CD4-positive, alpha-beta T cell treated with Interleukin-17A for 4 hours (primary cell): Measurements from ENCODE around the gene C1orf56.

Source experiments
- DNase-seq: peaks from one replicate; pipeline ENCODE4 v3.0.0-alpha.2; 2020; ENCODE audit warnings: mixed read lengths

Gene C1orf56, protein sequence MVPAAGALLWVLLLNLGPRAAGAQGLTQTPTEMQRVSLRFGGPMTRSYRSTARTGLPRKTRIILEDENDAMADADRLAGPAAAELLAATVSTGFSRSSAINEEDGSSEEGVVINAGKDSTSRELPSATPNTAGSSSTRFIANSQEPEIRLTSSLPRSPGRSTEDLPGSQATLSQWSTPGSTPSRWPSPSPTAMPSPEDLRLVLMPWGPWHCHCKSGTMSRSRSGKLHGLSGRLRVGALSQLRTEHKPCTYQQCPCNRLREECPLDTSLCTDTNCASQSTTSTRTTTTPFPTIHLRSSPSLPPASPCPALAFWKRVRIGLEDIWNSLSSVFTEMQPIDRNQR

DNA sequence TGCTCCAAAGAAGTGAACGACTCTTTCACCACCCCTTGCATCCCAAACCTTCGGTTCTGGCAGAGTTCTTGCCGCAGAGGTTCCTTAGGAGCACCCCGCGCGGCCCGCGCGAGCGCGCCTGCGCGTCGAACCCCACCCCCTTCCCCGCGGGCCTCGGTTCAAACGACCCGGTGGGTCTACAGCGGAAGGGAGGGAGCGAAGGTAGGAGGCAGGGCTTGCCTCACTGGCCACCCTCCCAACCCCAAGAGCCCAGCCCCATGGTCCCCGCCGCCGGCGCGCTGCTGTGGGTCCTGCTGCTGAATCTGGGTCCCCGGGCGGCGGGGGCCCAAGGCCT is at the start of gene C1orf56:
Gene C1orf56 (plus strand): TSS at position 161 of the 334 bp plus-strand sequence. CDS start 97 bp downstream, at position 258.
- DNase-seq = peak; percentile 76

DNA sequence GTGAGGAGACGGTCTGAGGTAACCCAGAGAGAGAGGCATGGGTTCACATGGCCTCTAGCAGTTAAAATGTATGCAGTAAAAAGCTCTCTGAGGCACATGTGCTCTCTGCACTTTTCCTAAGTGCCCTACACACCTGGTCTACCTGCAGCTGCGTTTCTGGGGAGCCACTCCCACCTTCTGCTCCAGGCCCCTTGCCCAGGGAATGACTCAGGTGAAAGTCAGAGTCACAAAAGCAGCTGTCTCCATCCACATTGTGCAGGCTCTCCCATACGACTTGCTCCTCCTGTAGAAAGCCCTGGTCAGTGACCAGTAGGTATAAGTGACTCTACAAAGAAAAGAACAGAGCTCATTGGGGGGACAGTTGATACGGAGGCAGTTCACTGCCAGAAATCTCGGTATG is 49.6 kb upstream of the C1orf56 start:
- no peak for DNase-seq

DNA sequence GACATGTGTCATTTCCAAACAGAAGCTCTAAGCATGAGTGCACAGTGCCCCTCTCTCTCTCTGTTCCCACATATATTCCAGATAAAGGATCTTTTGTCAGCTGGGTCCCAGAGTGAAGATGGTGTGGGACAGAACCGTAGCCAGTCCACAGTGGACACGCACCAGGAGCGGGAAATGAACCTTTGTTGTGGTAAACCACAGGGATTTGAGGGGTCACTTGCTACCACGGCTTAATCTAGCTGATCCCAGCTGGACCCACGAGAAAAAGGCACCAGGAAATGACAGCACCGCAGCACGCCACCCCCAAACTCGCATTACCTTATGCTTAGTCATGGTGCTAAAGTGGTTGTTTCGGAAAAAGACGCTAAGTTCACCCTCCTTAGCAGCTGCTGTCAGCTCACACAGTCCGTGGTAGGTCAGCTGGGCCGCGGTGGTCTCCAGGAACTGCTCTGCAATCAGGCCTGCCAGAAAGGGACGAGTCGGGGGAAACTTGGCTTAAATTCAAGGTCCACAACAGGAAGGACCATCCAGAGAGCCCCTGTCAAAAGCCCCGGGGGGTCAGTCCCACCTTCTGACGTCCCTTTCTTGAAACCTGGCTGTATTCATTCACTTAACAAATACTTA is 48.4 kb upstream of the C1orf56 start:
- DNase-seq = no peak

DNA sequence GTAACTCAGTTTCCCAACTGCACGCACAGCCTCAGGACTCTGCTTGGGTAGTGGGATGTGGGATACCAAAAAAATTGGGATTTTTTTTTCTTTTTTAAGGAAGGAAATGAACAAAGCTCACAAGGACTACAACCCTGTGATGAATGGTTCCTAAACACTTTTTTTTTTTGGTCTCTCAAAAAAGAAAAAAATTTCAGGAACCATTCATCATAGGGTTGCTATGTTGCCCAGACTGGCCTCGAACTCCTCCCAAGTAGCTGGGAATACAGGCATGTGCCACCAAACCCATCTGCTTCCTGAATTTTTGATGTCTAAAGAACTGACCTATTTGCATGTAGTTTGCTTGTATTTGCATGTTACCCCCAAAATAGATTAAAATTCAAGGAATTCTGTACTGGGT is 47.6 kb upstream of the C1orf56 start:
- no peak for DNase-seq

DNA sequence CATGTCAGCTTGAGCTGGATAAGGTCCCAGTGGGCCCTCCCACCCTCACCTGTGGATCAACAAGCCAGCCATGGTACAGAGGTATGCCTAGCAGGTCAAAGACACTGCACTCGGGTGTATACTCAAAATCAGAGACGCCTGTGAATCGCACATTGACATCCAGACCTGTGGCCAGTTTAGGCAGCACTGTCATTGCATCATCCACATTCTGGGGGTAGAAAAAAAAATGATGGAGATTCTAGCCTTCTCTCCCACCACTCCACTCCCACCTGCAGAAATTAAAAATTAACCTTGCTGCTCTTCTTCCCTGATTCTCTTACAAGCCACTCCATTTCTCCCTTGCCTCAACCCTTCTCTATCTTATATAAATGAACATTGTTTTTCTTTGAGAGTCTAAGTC is 47.1 kb upstream of the C1orf56 start:
- DNase-seq = no peak

DNA sequence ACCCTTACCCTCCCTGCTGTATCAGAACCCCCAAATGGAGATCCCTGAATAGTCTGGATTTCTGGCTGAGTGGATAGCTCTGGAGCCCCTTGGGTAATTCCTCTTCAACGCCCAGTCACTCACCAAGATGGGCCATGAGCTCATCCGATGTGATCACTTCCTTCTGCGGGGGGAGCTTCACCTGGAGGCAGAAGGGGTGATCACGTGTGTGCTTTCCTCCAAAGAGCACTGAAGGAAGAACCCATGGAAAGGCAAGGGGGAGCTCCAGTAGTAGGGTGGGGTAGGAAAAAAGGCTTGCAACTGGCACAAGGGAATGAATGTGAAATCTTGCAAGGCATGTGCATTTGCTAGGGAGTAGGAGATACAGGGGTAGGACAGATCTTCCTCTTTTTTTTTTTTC is 45.9 kb upstream of the C1orf56 start:
- DNase-seq = no peak

DNA sequence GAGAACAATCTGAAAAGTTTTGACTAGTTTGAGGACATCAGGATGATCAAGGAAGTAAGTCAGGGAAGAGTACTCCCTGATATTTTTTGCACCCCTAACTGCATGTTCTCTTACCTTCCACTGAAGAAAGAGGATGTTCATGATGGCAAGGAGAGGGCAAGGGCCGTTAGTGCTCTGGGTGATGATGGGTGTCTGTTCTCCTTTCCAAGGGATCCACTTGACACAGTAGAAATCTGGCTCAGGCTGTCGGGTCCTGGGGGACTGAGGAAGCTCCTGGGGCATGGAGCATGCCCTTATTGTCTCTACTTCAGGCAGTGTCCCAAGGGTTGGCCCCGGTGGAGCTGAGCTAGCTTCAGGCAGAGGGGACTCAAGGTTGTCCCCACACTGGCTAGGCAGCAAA is 45.5 kb upstream of the C1orf56 start:
- no peak for DNase-seq

DNA sequence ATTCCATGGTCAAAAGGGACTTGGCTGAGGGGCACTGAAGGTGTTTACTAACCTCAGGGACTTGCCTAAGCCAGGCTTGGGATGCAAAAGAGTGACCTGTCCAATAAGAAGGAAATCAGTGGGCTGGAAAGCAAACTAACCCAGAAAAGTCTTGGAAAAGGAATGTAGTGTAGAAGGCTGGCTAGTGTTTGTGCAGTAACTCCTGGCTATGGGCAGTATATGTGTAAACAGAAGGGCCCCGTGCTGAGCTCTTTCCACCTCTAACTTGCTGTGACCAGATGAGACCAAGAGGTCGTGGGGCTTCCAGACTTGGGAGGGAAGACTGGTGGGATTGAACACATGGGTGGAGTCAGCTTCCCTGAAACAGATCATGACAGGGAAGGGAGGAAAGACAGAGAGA is 44.9 kb upstream of the C1orf56 start:
- no peak for DNase-seq

DNA sequence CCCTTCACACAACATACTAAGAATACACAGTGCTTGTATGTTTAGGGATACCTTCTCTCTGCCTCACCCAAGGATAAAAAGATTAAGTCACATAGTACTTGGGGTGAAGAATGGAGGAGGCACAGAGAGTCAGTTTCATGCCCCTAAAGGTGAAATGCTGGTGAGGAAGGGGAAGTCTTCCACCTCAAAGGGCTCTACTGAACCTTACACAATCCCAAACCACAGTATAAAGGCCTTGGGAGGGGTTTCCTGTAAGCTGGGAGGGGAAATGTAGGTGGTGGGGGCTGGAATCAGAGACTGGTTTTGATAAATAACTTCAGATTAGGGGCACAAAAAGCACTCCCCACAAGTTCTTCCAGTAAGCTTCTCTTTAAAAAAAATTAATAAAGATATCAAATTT is 44.4 kb upstream of the C1orf56 start:
- DNase-seq = peak; percentile 43

DNA sequence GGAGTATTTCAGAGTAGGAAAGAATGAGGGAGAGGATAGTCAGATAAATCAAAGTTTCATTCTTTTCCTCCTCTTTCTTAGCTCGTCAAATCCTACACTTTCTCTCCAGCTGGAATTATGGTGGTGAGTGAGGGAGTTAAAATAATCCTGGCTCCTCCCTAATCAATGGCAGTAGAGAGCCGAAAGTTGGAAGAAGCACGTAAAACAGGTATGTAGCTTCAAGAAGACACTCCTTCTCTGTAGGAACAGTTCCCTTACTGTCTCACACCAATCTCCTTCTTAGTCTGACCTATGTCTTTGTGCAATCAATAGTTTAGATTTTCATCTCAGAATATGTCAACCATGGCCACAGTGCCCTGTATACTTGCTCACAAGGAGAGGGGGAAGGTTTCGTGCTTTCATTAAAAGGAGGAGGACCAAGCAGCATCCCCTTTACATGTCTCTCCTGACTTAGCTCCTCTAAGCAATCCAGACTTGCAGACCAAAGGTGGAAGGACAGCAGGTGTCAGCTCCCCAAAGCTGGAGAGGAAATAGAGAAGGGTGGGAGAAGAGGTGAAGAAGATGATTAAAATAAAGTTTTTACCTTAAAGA is 41.7 kb upstream of the C1orf56 start:
- DNase-seq = no peak

DNA sequence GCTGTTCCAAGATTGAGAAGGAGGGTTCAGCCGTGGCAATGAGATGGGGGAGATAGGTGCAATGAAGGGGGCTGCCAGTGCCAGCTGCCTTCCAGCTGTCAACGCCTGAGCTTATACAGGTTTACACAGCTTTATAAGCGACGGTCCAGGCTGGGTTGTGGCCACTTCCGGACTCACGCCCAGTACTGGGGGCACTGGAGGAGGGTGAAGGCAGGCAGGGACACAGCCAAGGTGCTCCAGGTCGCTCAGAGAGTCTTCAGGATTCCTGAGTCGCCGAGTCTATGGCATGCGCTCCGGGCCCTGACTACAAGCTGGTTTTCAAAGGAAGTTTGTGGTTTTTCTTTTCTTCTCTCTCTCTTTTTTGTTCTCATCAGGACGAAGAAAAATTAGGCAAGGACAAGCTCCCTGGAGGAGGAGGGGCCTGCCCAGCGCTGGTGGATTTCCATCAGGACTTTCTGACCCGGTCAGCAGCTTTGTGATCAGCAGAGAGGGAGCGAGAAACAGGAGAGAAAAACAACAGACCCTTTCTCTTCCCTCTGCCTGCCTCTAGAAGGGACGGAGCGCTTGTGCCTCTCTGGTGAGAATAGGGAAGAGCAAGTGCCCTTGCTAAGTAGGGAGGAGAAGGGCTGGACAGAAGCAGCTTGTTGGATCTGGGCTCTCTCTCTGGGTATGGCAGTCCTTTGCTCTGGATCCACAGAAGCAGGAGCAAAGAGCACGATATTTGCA is 41.1 kb upstream of the C1orf56 start, which contains the start of gene MINDY1:
Gene MINDY1 (minus strand): TSS at position 576 of the 726 bp plus-strand sequence. CDS start 4,285 bp downstream, outside the sequence.
- DNase-seq = peak; percentile 41

DNA sequence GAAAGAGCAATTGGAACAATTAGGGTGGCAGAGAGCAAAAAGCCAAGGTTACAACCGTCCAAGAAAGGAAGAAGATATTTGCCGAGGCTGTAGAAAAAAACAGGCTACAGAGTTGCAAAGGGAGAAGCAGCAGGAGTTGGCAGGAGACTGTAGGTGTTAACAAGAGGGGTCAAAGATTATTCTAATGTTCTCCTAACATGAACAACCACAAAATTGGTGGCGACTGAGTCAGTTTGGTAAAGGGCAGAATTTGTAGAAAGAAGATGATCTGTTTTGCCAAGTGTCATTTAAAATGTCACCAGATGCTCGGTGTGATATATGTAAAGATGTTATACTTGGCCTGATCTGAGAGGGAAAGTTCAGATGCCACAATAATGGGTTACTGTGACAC is 39.7 kb upstream of the C1orf56 start:
- DNase-seq = no peak

DNA sequence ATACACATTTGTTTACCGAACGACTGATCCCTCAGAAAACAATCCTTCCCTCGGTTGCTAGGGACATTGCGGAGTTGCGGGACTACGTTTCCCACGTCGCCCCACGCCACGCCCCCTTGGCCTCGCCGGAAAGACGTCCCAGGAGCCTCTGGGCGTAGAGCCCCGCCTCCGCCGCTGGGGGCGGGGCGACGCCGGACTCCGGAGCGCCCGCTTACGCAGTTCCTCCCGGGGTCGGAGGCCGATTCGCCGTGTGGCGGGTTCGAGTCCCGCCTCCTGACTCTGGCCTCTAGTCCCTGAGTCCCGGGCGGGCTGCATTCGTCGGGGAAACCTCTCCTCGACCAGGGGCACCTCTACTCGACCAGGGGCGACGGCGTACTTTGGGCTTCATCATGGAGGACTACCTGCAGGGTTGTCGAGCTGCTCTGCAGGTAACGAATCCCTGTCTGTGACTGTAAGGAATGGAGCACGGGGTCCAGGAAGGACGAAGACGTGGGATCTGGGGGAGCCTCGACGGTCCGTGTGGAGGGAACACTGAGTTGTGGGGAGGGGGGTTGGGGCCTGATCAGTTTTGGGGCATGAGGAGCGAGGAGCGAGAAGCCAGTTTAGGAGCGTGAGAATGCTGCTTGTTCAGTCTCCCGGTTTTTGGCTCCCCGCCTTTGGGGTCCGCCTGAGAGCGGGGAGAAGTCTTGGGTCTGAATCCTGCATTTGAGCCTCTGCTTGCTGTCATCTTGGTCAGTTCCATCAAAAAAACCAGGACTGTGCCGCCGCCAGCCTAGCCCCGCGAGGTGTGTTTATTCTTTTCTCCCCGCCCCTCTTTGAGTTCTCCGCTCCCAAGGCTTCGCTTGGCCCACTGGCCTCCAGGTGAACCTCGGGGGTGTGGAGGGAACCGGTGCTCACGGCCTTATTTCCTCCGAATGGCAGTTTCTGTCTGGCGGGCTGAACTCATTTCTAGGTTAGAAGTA is 39.0 kb upstream of the C1orf56 start, which contains the start of gene PRUNE1:
Gene PRUNE1 (plus strand): TSS at position 206 of the 962 bp plus-strand sequence. CDS start 184 bp downstream, at position 390.
- DNase-seq = peak; percentile 98

DNA sequence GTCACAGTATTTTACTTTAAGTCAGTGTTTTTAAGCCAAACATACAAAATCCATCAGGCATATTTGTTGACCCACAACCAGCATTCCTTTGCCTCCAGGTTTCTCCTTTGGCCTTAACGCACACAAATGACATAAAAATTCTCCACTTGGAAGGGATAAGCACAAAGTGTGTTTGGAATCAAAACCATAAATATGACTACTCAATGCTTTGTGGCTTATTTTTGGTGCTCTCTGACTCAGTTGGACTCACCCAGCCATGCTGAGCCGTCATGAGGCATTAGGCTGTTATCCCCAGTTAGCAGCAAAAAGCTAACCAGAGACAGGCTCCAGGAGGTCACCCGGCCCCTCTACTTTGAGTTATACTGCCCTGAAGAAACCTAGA is 38.4 kb upstream of the C1orf56 start:
- no peak for DNase-seq

DNA sequence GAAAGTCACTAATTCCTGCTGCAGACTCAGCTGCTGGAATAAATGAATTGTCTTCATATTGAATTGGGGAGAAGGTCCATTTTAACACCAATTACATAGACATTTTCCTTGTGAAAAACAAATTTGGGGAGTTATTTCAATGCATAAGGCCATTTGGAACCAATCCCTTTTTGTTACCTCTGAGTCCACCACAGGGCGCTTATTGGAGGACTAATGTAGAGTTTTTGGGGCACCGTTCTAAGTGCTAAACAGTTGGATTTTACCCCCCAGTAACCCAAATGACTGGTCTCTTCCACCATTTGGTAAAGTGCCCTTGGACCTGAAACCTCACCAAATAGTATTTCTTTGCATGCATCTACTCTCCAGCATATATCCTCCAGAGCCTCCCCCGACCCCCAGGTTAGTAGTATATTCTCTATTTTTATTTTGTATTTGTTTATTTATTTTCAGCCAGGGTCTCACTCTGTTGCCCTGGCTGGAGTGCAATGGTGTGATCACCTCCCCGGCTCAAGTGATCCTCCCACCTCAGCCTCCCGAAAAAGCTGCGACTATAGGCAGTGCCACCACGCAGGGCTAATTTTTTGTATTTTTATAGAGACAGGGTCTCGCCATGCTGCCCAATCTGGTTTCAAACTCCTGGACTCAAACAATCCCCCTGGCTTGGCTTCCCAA is 37.7 kb upstream of the C1orf56 start:
- DNase-seq = no peak

DNA sequence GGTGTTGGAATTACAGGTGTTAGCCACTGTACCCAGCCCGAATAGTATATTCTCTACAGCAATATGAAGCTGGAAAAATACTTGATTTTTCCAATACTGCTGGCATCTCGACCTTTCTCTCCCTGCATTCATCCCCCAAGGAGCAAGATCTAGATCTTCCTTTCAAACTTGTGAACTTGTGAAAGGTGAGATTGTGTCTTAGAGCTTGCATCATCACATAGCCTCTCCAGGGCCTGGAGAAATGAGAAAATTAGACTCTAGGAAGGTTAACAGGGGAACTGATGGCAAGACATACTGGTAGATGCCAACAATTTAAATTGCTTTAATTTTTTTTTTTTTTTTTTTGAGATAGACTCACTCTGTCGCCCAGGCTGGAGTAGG is 37.2 kb upstream of the C1orf56 start:
- no peak for DNase-seq

DNA sequence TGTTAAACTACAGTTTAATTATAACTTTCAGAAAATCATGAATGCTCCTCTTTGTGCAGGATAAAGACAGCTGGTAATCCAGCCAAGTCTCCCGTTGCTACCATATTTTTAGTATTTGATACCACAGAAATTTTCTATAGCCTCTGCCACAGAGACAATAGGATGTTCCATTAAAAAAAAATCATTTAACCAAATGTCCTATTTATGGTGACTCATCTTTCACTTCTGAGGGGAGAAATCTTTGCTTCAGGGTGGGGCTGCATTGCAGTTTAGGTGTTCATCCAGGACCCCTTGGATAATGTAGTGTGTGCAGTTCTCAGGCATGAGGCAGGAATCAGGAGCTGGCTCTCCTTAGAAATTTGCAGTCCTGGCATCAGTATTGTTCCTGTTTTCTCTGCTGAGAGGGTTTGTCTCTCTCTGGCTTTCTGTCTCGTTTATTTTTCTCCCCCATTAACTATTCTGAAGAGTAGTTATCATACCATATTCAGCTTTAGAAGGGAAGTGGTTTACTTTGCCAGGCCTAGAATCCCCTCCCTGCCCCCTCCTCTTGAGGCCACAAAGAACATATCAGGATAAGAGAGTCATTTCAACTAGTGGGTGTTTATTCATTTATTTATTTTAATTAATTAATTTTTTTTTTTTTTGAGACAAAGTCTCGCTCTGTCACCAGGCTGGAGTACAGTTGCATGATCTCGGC is 36.2 kb upstream of the C1orf56 start:
- no peak for DNase-seq

DNA sequence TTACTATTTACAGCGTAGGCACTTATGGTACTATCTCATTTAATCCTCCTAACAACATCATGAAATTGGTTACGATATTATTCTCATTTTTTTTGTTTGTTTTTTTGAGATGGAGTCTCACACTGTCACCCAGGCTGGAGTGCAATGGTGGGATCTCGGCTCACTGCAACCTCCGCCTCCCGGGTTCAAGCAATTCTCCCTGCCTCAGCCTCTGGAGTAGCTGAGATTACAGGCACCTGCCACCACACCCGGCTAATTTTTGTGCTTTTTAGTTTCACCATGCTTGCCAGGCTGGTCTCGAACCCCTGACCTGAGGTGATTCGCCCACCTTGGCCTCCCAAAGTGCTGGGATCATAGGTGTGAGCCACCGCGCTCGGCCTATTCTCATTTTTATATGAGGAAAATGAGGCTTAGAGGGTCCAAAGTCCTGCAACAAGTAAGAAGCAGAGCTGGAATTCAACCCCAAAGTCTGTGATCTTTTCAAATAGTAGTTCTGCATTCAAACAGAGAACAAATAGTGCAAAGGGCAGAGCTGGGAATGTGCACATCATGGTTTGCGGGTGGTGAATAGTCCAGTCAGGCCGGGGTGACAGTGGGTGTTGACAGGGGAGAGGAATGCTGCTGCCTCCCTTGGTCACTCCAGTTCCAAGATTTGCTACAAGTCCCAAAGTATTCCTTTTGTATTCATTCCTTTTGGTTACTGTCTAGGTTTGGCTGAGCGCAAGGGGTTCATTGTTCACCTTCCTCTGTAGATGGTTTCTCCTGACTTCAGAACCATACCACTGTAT is 34.7 kb upstream of the C1orf56 start:
- no peak for DNase-seq

DNA sequence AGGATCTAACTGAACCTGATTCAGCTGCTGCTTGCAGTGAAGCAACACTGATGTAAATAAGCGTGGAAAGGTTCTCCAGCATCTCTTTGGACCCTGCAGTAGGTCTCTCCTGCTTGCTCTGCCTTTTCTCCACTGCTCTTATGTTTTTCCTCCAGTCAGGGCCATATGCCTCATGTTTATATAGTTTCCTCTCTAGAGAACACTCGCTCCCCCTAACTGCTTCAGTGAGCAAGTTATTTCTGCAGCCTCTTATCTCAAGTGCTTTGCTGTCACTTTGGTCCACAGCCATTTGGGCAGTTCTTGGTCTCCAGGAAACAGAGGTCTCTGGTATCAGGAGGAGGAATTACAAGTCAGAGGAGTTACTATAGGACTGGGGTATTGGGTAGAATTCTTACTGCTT is 34.0 kb upstream of the C1orf56 start:
- DNase-seq = no peak

DNA sequence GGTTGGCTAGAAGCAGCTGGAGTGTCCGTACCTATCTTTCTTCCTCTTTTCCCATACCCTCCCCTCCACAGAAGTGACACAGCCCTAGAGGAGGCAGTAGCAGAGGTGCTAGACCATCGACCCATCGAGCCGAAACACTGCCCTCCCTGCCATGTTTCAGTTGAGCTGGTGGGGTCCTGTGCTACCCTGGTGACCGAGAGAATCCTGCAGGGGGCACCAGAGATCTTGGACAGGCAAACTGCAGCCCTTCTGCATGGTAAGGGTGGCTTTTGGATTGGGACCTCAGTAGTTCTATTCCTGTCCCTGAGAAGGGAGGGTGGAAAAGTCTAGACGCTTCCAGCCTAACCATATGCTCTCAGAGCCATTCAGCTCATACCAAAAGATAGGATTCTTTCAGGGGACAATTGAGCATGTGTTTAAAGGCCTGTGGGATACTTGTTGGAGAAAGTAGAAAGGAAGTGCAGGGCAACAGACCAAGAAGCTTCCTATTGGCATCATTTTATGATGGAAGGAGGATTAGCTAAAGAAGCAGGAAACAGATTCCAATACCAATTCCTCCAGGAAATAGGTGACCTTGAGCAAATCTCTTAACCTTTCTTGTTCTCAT is 22.9 kb upstream of the C1orf56 start:
- DNase-seq = peak; percentile 95
